Hindlimb muscle (tissue), 1 donor: ENCODE results near the gene KAT2A. TPM values are rescaled to one million over a fixed set of nuclear protein-coding genes. Genes with fewer than 3 reads are reported as not detected.

ENCODE experiments used
- DNase-seq: peaks from one replicate; pipeline ENCODE4 v3.0.0-alpha.2; 2013
- polyA plus RNA-seq: library from polyadenylated mRNA; unstranded; fragments of 120-200 nt; gene quantifications from one replicate; pipeline ENCODE4 v1.2.1, GENCODE V29; 2013; ENCODE audit not compliant: insufficient read length

KAT2A gene
- polyA plus RNA-seq, 1 donor = 49.6 TPM

GRCh38 chr17:42112552-42113176, 8.5 kb downstream of the KAT2A start, which contains the start of gene DHX58:
TSS of gene DHX58 (minus strand) at chr17:42112714. CDS start at chr17:42111892, 822 bp downstream.
- DNase-seq = peak; percentile 88

- peak; percentile 66 for DNase-seq
Observed at GRCh38 chr17:42111871-42112551, 9.2 kb downstream of the KAT2A start.

GRCh38 chr17:42111265-42111636, 9.9 kb downstream of the KAT2A start:
- no peak for DNase-seq

GRCh38 chr17:42110301-42111264, 10.6 kb downstream of the KAT2A start:
- DNase-seq = no peak

- no peak for DNase-seq
Observed at GRCh38 chr17:42109086-42109485, 12.1 kb downstream of the KAT2A start.

GRCh38 chr17:42107597-42108576, 13.3 kb downstream of the KAT2A start:
- DNase-seq = peak; percentile 25

- no peak for DNase-seq
Observed at GRCh38 chr17:42107124-42107523, 14.0 kb downstream of the KAT2A start.

- no peak for DNase-seq
Observed at GRCh38 chr17:42106009-42106408, 15.2 kb downstream of the KAT2A start.

GRCh38 chr17:42104264-42104663, 16.9 kb downstream of the KAT2A start:
- no peak for DNase-seq

GRCh38 chr17:42103221-42103954, 17.8 kb downstream of the KAT2A start:
- DNase-seq = no peak

GRCh38 chr17:42101513-42102292, 19.5 kb downstream of the KAT2A start:
- DNase-seq = peak; percentile 32

- no peak for DNase-seq
Observed at GRCh38 chr17:42098730-42099399, 22.3 kb downstream of the KAT2A start.

- no peak for DNase-seq
Observed at GRCh38 chr17:42097691-42098631, 23.2 kb downstream of the KAT2A start, which contains the start of gene ZNF385C. TSS of gene ZNF385C (minus strand) at chr17:42098473. CDS start at chr17:42063056, 35,417 bp downstream.

GRCh38 chr17:42096360-42097111, 24.6 kb downstream of the KAT2A start:
- no peak for DNase-seq

- no peak for DNase-seq
Observed at GRCh38 chr17:42094375-42095069, 26.6 kb downstream of the KAT2A start.

- no peak for DNase-seq
Observed at GRCh38 chr17:42092939-42093338, 28.2 kb downstream of the KAT2A start.
